SKM-1 (cell line): Measurements from ENCODE around the gene EDC3.
"Not testable (repeated sequence)": the region's sequence is repeated elsewhere in the genome, so short reads cannot be mapped to it uniquely, and the experiment has no call there.

Experiments
- DNase-seq: peaks from one replicate; lab custom pipeline; 2025; ENCODE audit not compliant: unreplicated experiment; lab: John Stamatoyannopoulos, UW

EDC3 gene

DNA sequence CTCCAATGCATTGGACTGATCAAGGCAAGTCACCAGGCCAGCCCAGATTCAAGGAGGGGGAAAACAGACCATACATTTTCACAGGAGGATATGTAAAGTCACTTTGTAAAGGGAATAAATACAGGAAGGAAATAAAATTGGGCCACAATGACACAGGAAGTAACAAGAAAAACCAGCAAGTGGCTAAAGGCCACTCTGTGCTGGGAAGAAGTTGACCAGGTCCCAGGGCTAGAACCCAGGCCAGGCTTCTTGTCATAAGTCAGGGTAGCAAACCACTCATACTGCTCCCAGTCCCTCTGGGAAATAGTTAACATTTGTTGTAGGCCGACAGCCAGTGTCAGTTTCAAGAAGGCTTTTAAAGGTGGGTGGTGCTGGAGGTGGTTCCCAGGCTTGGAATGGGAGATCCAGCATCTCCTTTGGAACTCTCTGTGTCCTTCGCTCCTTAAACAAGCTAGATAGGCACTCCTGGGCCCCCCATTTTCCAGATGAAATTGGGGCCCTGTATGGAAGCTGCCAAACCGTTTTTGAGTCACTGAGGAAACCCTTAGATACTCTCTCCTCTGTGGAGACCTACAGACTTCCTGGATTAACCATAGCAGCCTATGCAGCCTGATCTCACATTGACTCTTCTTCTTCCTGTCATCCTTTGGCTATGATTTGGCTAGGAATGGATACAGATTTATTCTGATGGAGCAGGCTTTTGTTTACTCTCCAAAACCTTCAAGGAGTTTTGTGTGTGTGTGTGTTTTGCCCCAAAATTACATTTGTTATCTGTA, 14.7 kb upstream of the EDC3 start:
- no peak for DNase-seq

DNA sequence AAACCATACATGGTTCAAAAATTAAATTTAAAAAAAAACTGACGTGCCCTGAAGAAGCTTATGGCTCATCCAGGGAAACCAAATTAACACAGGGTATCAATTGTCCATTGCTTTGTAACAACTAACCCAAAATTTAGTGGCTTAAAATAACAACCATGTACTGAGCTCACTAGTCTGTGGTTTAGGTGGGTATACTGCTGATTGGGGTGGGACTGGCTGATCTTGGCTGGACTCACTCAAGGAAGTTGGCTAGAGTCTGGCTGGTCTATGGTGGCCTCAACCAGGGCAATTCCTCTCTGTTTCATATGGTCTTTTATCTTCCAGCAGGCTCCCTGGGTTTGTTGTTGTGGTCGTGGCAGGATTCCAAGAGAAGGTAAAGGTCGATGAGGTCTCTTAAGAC, 14.1 kb upstream of the EDC3 start:
- no peak for DNase-seq

DNA sequence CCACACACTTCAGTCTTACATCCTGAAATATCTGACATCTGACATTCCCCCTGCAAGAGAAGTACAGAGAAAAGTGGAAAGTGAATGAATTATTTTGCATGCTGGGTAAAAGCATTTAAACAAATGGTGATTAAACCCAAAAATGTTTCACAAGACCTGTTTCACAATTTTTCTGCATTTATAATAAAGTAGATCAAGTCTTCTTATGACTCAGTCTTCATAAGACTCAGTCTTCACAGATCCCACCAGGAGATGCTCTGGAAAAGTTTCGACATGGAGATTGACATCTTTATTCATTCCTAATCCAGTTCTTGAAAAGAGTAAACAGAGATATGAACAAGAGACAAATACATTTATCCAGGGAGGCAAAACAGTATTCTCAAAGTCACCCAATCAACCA, 13.2 kb upstream of the EDC3 start:
- DNase-seq, result no peak

DNA sequence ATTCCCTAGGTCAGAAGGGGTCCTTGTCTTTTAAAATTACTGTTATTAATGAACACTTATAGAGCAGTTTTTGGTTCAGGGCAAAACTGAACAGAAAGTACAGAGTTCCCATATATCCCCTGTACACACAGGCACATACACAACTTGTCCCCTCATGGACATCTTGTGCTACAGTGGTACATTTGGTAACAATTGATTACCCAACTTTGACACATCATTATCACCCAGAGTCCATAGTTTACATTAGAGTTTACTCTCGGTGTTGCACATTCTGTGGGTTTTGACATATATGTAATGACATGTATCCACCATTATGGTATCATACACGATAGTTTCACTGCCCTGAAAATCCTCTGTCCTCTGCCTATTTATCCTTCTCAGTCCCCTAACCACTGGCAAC, 984 bp upstream of the EDC3 start:
- no peak for DNase-seq

DNA sequence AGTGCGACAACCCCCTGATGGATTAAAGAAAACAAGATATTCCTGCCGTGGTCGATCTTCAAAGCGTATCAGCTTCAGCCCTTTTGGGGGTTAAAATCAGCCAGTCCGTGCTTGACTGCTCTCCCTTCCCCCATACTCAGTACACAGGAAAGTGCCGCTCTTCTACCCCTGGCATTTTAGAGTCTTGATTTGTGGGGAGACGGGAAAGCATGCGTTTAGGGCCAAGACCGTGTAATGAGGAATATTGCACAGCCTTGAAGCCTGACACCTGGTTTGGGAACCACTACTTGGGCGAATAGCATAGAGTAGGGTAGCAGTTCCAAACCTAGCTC, 540 bp upstream of the EDC3 start:
- no peak for DNase-seq

DNA sequence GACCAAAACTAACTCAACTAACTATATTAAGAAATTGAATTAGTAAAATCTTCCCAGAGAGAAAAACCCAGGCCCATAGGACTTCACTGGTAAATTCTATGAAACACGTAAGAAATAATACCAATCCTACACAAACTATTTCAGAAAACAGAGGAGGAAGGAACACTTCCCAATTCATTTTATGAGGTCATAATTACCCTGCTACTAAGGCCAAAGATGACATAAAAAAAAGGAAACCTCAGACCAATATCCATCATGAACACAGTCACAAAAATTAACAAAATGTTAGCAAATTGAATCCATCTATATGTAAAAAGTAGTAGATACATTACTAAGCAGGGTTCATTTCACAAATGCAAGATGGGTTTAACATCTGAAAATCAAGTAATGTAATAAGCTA, 3.5 kb downstream of the EDC3 start:
- DNase-seq, result no peak

DNA sequence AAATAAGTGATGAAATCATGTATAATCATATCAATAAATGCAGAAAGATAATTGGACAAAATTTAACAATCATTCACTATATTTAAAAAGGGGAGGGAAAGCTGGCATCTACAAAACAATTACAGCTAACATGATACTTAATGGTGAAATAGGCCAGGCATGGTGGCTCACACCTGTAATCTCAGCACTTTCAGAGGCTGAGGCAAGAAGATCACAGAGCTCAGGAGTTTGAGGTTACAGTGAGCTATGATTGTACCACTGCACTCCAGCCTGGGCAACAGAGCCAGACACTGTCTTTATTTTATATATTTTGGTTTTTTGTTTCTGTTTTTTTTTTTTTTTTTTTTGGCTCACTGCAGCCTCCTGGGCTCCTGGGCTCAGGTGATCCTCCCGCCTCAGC, 12.1 kb downstream of the EDC3 start:
- DNase-seq, result no peak

DNA sequence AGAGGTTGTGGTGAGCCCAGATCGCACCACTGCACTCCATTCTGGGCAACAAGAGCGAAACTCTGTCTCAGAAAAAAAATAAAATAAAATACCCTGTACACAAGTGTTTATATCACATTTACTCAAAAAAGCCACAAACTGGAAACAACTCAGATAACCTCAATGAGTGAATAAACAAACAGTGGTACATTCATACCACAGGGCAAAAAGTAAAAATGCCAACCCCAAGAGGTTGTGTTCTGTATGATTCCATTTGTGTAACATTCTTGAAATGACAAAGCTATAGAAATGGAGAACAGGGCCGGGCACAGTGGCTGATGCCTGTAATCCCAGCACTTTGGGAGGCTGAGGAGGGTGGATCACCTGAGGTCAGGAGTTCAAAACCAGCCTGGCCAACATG, 12.9 kb downstream of the EDC3 start:
- DNase-seq, result no peak

DNA sequence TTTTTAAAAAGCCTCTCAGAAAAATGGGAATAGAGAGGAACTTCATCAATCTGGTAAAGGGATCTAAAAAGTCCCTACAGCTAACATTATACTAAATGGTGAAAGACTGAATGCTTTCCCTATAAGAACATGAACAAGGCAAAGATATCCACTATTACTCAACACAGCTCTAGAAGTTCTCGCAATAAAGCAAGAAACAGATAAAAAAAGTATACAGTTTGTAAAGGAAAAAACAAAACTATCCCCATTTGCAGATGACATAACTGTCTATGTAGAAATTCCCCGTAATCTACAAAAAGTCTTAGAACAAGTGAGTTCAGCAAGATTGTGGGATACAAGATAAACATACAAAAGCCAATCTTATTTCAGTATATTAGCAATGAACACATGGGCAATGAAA, 15.4 kb downstream of the EDC3 start:
- no peak for DNase-seq

DNA sequence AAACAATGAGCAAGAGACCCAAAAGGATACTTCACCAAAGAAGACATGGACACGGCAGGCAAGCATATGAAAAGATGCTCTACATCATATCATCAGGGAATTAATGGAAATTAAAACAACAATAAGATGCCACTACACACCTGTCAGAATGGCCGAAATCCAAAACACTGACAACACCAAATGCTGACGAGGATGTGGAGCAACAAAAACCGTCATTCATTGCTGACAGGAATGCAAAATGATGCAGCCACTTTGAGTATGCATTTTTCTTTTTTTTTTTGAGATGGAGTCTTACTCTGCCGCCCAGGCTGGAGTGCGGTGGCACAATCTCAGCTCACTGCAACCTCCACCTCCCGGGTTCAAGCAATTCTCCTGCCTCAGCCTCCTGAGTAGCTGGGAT, 19.0 kb downstream of the EDC3 start:
- no peak for DNase-seq

DNA sequence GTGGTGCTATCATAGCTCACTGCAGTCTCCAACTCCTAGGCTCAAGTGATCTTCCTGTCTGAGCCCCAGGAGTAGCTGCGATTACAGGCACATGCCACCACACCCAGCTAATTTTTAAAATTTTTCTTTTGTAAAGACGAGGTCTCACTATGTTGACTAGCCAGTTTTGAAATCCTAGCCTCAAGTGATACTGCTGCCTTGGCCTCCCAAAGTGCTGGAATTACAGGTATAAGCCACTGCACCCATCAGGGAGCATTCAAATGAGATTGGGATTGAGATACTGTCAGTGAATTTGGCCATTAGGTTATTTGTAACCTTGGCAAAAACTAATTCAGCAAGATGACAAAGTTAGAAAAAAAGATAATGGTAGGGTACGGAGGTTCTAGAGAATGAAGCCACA, 21.7 kb downstream of the EDC3 start:
- DNase-seq, result no peak

DNA sequence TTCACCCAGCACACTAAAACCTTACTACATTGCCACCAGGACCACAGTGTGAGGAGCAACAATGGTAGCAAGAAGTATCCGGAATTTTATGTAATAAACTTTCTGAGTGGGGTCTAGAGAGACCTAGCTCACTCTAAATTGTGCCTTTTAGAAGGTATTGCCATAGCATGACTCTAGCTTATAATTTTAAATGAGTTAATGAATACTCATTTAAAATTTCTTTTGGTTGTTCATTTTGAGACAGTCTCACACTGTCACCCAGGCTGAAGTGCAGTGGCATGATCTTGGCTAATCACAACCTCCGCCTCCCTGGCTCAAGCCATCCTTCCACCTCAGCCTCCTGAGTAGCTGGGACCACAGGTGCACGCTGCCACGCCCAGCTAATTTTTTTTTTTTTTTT, 26.2 kb downstream of the EDC3 start:
- no peak for DNase-seq

DNA sequence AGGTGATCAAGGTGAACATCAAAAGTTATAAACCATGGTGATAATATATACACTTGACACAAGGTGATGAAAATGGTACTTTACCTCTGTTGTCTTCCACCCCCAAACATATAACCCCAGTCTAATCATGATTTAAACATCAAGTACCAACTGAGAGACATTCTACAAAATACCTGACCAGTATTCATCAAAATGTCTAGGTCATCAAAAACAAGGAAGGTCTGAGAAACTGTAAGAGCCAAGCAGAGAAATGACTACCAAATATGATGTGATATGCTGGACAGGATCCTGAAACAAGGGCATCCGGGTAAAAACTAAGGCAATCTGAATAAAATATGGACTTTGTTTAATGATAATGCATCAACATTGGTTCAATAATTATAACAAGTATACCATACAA, 27.8 kb downstream of the EDC3 start:
- no peak for DNase-seq

DNA sequence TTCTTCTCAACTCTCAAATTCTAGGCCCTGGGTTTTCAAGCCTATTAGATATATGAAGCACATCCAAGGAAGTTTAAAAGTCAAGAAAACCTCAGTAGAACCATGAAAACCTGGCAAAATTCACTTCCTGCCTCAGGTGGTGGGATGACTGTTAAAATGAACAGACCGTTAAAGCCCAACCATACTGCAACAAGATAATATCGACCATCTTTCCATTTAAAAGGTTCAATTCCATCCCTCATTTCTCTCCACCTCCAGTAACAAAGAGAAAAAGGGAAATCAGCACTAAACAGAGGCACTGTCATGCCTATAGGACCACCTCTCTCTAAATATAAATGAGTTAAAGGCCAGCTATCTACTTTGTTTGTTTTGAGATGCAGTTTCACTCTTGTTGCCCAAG, 31.2 kb downstream of the EDC3 start:
- no peak for DNase-seq

DNA sequence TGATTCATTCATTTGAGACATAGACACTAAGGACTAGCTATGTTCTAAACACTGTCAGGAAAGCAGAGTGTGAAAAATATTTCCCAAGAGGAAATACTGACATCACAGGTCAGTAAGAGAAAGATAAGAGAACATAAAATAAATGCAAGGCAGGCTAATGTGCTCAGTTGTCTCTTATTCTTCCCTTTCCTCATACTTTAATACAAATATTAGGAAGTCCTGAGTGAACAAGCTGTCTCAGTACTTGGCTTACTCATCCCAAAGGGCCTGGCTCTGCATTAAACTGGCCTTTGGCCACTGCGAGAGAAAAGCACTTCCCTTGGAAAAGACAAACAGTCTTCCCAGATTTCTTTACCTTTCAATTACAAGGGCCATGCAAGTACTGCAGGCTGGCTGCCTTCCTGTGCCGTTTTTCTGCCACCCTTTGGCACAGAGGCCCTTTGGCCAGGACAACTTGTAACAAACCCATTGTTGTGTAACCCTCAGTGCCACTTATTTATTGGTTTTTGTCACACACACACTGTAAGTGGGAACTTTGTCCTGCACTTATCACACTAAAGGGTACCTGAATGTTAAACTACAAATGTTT, 31.7 kb downstream of the EDC3 start:
- DNase-seq, result no peak

DNA sequence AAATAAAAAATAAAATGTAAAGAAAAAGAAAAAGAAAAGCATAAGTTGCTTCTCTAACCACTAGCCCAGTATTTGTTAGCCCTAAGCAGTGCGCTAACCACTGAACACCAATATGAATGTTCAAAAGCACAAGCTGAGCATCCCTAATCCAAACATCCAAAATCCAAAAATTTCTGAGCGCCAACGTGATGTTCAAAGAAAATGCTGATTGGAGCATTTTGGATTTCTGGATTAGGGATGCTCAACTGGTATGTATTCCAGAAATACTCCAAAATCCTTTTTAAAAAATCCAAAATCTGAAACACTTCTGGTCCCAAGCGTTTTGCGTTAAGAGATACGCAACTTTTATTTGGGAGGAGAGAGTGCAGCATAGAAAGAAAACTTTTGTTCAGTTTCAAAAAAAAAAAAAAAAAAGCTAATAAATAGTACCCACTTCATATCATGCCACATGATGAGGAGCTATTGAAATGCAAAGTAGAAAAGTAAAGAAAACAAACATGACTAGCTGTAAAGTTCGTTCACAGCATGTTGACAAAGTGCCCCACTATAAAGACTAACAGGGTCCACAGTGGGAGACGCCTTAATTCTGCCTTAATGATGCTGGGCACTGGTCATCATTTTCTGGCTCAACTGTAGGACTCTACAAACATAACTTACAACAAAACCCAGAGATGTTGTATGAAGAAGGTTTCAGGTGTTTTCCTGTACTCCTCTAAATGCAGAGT, 32.4 kb downstream of the EDC3 start:
- DNase-seq, result no peak

DNA sequence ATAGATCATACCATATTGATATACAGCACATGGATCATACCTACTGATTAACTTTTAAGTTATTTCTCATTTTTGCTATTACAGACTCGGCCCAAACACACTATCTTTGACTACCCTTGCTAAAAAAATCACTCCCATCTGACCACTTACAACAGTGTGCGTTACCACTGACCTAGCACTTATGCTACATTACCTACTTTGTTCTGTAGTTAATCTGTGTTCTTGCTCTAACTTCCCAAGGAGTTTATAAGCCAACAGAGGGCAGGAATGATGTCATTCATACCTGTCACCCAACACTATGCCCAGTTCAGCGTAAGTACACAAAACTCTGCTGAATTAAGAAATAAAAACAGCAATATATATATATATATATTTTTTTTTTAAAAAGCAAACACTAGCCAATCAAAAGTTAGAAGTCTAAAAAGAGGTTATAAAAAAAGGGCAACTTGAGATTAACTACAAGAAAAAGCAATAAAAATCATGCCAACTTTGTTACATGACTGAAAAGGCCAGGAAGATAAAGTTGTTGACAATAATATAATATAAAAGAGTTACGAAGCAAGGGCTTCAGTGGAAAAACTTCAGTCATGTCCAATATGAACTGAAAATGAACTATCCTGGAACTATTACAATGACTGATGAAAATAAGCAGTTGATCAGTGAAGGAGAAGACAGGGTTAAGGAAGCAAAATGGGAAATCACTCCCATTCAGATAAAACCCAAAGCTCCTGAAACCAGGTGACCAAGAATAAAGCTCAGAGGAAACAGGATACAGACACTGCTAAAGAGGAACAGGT, 33.6 kb downstream of the EDC3 start:
- DNase-seq, result no peak

DNA sequence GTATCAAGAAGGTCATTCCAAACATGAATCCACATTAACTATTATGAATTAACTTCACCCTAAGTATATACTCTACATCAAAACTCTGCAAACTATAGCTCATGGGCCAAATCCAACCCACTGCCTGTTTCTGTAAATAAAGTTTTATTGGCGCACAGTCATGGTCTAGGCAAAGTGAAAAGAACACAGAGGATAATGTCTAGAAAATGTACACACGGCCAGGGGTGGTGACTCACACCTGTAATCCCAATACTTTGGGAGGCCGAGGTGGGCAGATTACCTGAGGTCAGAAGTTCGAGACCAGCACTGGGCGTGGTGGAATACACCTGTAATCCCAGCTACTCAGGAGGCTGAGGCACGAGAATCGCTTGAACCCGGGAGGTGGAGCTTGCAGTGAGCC, 34.5 kb downstream of the EDC3 start:
- not testable (repeated sequence) for DNase-seq

DNA sequence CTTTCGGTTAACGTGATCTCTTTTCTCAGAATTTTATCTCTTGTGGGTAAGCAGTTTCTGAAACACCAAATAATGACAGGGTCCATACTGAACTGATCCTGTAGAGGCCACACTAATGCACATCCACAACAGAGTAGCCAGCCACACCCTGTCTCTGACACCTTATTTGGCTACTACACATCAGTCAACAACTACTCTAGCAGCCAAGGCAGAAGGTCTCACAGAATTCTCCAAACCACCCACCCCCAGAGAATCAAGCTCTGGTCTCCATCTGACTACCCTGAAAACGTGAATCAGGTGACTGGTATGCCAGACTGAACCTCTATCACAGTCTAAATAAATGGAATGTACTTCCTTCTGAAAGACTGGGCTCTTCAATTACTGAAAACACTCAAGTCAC, 38.0 kb downstream of the EDC3 start:
- no peak for DNase-seq

DNA sequence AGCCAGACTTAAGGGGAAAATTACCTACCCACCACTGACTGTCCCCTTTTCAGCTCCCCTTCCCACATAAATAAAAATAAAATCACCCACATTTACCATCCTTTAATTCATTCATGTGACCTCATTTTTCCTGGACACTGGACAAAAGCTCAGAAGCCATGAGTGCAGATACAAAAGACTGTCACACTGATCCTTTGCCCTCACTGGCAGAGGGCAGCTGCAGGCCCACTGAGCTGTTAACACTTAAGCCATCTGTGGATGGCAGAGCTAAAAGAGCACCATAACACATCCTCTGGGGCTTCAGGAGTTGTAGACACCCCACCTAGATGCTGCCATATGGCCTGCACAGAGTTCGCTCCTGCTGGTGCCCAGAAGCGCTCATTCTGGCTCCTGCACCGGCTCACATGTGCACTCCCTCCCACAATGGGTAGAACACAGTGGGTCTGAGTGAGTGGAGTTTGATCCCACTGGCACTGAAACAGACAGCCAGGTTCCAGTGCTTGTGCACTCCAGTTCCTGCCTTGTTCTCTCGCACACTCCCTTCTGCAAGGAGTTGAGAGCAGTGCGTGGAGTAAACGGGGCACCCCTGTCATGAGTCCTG, 38.8 kb downstream of the EDC3 start:
- DNase-seq, result no peak

DNA sequence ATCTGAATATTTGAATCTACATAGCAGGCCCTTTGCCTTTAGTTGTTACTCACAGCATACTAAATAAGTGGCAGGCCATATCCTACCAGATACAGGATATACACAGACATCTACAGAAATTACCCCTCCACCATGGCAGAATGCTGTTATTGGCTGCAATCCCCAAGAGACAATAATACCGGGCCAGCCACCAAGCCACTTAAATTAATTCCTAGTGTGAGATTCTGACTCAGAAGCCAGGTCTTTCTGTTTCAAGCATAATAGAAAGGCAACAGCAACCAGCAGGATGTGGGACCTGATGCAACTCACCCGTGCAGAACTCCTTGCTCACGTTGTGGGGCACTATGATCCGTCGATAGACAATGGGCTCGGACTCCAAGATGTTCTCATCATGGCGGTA, 40.4 kb downstream of the EDC3 start:
- DNase-seq, result no peak
